NOMO-1 (cell line): Measurements from ENCODE around the gene PPP2R5D.

Experiments
- DNase-seq, 2 experiments: peaks; one replicate each; lab custom pipeline; 2025; ENCODE audit not compliant: unreplicated experiment in 2 of 2; lab: John Stamatoyannopoulos, UW

Gene PPP2R5D

GRCh38 chr6:43053545-43054205 lies 69.3 kb downstream of the PPP2R5D start, which contains the start of gene CUL7:
Gene CUL7 (minus strand): TSS chr6:43053851. CDS start chr6:43052788, 1,063 bp downstream.
- DNase-seq = peak; percentile 93 to 94

DNA sequence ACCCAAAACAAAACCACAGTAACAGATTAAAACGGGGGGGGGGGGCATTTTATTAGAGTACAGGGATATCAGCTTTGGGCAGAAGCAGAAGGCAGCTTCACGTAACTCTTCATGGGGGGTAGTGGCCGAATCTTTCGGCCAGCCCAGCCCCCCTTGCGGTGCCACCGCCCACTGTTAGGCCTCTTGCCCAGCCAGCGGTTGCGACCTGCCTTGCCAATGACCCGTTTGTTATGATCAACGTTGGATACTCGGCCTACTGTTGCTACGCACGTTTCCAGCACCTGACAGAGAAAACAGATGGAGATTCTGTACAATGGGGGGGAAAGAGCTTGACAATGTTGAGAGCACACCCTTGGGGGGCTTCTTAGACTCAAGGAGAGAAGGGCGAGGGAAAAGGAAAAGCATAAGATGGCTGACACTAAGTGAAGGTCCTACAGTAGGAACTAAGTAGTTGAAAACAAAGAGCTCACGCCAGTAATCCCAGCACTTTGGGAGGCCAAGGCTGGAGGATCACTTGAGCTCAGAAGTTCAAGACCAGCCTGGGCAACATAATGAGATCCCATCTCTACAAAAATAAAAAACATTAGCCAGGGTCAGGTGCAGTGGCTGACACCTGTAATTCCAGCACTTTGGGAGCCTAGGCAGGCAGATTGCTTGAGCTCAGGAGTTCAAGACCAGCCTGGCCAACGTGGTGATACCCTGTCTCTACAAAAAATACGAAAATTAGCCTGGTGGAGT lies 70.0 kb downstream of the PPP2R5D start:
- DNase-seq = no peak

DNA sequence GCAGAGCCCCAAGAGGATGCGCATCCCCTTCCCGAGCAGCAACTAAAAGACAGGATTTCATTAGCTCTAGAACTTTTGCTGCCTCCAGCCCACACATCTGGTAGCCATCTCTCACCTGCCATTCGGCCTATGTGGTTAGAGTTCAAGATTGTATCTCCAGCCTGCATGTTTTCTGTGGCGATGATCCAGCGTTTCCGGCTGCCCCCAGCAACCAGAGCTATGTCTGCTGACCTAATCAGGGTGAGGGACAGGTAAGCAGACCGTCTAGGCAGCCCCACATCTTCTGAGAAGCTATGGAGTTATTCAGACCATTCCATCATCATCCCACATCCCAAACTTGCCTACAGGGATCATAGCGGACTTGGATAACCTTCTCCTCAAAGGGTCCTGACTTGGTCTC lies 71.6 kb downstream of the PPP2R5D start:
- DNase-seq = no peak

DNA sequence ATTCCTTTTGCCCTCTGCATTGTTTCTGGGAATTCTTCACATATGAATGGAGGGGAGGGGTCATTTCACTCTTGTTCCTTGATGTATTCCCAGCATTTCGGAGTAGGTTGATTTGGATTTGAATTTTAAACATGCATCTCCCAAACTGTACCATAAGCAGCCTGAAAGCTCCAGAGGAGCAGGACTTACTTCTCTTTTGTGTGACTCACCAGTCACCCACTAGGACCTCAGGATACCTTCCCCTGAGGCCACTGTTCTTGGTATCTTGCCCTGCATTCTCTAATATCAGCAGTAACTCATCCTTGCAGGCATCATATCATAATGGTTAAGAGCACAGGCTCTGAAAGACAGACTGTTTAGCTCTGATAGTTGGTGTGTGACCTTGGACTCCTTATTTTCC lies 74.2 kb downstream of the PPP2R5D start:
- peak in 1 of 2 experiments; percentile 14 for DNase-seq

DNA sequence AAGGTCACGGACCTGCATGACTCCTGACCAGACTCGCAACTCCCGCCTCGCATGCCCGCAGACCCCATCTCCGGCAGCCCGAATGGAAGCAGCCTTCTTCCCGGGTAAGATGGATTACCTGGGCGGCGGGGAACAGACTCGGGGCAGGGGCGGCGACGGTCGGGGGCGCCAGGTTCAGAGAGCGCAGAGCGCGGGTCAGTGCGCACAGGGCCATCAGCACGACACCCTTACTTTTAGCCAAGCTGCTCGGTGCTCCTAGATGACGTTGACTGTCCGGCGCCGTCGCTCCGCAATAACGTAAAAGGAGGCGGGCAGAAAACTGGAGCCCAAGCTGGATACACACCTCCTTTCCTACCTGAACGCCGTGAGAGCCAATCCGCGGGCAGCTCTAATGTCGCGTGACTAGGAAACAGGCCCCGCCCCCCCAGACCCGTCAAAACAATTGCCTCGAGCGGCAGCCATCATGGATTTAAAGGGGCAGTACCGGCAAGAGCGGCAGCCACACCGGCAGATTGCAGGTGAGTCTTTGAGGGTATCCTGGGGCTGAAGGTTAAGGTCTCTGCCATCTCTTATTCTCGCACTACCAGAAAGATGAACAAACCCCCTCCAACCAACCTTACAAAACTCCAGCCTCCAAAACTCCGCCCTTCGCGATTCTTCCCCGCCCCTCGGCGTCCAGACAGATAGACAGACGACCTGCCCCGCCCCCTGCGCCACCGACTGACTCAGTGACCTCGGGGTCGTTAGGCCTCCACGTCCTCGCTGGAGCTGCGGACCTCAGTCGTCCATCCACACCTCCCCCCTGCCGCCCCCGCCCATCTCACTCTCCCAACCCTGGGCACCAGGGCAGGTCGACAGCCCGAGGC lies 75.0 kb downstream of the PPP2R5D start, which contains the start of the genes KLC4 and MRPL2:
Gene KLC4, plus strand, starts transcription at position 464 of the 866 bp plus-strand sequence. CDS start 1,705 bp downstream, outside the sequence.
Gene MRPL2, minus strand, starts transcription at position 267 of the 866 bp plus-strand sequence. Its CDS starts 53 bp downstream, at position 214.
- DNase-seq = peak; percentile 98 to 99

DNA sequence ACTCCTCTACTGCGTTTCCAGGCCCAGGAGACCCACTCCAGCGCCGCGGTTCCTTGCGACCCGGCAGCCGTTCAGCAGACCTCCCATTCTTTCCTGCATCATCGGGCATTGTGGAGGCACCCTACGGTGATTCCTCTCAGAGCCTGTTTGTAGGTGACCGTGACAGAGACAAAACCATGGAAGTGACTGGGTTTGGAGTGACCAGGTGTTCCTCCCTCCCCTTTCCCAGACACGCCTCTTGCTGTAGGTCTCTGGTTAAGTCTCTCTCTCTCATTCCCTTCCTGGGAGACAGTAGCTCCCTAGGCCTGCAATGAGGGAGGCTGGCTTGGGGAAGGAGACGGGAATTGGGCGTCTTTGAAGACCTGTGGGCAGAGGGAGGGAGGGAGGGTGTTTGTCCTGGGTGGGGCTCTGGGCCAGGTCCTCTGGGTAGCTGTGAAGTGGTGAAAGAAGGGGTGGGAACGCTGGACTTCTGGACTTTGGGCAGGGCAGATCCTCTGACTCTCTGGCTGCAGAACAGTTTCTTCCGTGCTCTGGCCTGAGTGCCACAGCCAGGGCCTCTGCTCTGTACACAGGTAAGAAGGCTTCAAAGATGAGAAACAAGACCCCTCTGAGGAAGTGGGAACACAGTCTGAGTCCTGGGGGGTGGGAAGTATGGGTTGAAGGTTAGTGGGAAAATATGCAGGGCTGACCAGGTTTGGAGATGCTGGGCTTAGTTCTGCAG lies 75.8 kb downstream of the PPP2R5D start:
- no peak for DNase-seq

GRCh38 chr6:43060755-43061633 lies 76.6 kb downstream of the PPP2R5D start:
- DNase-seq = no peak

GRCh38 chr6:43061861-43062260 lies 77.5 kb downstream of the PPP2R5D start:
- DNase-seq = no peak
